Tibial artery (tissue), 4 donors: Measurements from ENCODE around the gene CACNA1D.

ENCODE experiments used
- DNase-seq, 2 donors: peaks; one replicate each; pipeline ENCODE4 v3.0.0-alpha.2; 2019
- H3K27ac ChIP-seq, 2 donors: fragments of 200-600 bp; sonication (generic) in 1 of 2; 1 replicate in 1 of 2; 2 replicates in 1 of 2; pipeline ENCODE4 v1.5.1; 2018 to 2019; ENCODE audit warnings: mild to moderate bottlenecking in 1 of 2
- H3K27me3 ChIP-seq, 2 donors: fragments of 200-600 bp; sonication (generic) in 1 of 2; one replicate each; pipeline versions ENCODE4 v1.5.1 to v1.6.0; 2016 to 2019
- H3K36me3 ChIP-seq, 3 donors: fragments of 200-600 bp; sonication (generic) in 2 of 3; one replicate each; pipeline ENCODE4 v1.5.1; 2016 to 2019; ENCODE audit warnings: mild to moderate bottlenecking in 2 of 3
- H3K4me1 ChIP-seq, 4 donors: fragments of 200-600 bp; sonication (generic) in 2 of 4; 1 replicate in 3 of 4; 2 replicates in 1 of 4; pipeline ENCODE4 v1.5.1; 2016 to 2019
- H3K4me3 ChIP-seq, 2 donors: fragments of 200-600 bp; sonication (generic) in 1 of 2; 1 replicate in 1 of 2; 2 replicates in 1 of 2; pipeline ENCODE4 v1.5.1; 2018 to 2019; ENCODE audit warnings: mild to moderate bottlenecking in 2 of 2
- H3K9me3 ChIP-seq, 3 donors: fragments of 200-600 bp; sonication (generic) in 1 of 3; one replicate each; pipeline ENCODE4 v1.5.1; 2016 to 2019
- intact Hi-C: fragments of 100-400 bp; cut with DNase I; formaldehyde crosslinking; loops from one replicate; pipeline ENCODE4 v1.15.0; 2023; ENCODE audit warnings: low total_unique reads
- TF ChIP-seq, protein P1 (sequence below), 2 experiments: fragments of 200-600 bp in 1 of 2; fragments of 450-650 bp in 1 of 2; IDR thresholded peaks; one replicate each; pipeline ENCODE4 v1.5.1; 2017 to 2019; ENCODE audit warnings: antibody characterized with exemption in 2 of 2, mild to moderate bottlenecking in 1 of 2, moderate library complexity in 1 of 2

The CACNA1D gene

DNA sequence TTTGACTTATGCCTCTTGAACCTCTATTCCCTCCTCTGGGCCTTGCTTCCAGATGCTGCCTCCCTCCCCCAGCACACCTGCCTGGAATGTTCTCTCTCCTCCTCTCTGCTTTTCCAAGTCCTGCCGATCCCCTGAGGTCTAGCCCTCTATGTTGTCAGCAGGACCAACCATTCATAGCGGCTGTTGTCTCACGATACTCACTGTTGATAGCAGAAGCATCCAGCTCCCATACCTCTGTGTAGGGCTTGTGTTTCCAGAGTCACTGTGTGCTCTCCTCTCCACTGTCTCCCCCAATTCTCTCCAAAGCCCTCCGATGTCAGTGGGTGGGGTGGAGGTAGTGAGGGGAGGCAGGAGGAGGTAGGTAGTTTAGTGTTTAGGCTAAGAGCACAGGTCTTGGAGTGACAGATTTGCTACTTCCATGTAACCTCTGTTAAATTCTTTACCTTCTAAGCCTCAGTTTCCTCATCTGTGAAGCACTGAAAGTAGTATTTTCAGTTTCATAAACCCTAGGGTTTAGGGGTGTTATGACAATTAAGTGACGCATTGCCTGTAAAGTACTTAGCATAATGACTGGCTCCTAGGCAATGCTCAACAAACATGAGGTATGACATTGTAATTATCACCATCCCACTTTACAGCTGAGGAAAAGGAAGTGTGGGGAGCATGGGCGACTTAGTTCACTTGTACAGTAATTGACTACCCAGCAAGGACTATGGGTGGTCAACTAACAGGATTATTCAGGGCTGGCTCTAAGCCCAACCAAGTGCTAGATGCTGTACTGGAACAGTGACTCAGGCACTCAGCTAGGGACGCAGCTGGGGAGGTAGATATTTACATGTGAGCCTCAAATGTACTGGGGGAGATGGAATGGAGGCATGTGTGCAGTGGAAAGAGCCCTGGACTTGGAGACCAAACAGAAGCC is 122.8 kb downstream of the CACNA1D start:
- DNase-seq = no peak
- no peaks in the 10 kb centered on the region for H3K4me1 ChIP-seq
- intact Hi-C loops = no loop called here
- TF ChIP-seq, protein P1, sequence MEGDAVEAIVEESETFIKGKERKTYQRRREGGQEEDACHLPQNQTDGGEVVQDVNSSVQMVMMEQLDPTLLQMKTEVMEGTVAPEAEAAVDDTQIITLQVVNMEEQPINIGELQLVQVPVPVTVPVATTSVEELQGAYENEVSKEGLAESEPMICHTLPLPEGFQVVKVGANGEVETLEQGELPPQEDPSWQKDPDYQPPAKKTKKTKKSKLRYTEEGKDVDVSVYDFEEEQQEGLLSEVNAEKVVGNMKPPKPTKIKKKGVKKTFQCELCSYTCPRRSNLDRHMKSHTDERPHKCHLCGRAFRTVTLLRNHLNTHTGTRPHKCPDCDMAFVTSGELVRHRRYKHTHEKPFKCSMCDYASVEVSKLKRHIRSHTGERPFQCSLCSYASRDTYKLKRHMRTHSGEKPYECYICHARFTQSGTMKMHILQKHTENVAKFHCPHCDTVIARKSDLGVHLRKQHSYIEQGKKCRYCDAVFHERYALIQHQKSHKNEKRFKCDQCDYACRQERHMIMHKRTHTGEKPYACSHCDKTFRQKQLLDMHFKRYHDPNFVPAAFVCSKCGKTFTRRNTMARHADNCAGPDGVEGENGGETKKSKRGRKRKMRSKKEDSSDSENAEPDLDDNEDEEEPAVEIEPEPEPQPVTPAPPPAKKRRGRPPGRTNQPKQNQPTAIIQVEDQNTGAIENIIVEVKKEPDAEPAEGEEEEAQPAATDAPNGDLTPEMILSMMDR (IDR thresholded peaks at IDR 0.05) = no peak
- H3K27ac ChIP-seq = no peak overlapping the region
- peaks cover 0 to 7% of the 10 kb centered on the region in 2 donors for H3K27me3 ChIP-seq
- H3K4me3 ChIP-seq = no peak overlapping the region
- no peaks in the 10 kb centered on the region for H3K36me3 ChIP-seq
- H3K9me3 ChIP-seq = no peaks in the 10 kb centered on the region

DNA sequence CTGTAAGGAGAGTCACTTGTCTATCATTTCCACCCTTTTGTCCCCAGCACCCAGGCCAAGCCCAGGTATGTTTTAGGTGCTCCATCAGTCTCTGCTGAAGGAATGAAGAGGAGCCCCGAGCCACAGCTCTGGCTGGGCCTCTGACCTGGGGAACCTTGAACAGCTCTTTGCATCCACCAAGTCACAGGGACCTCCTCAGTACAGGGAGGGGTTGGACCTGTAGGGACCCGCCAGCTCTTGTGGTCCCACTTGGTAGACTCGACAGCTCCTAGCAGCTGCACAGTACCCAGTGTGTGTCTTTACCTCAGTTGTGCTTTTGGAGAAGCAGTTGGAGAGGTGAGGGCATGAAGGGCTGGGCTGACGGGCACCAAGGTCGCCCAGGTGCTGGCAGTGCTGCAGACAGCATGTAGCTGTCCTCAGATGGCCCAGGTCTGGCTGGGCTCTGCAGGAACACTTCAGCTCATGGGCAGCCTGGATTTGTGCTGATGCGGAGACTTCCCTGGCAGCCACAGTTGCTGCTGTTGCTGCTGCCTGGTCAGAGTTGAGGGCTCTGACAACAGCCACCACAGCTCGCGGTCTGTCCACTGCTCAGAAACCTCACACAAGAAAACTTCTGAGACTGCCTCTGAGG is 123.6 kb downstream of the CACNA1D start:
- no peak for DNase-seq
- Histone ChIP-seq H3K27me3 (peaks cover 0 to 7% of the 10 kb centered on the region in 2 donors), H3K4me1 (no peaks in the 10 kb centered on the region), H3K9me3 (no peaks in the 10 kb centered on the region), H3K36me3 (no peaks in the 10 kb centered on the region), H3K27ac (no peak overlapping the region), H3K4me3 (no peak overlapping the region)
- TF ChIP-seq, protein P1 (IDR thresholded peaks at IDR 0.05) = no peak
- intact Hi-C loops = no loop called here

DNA sequence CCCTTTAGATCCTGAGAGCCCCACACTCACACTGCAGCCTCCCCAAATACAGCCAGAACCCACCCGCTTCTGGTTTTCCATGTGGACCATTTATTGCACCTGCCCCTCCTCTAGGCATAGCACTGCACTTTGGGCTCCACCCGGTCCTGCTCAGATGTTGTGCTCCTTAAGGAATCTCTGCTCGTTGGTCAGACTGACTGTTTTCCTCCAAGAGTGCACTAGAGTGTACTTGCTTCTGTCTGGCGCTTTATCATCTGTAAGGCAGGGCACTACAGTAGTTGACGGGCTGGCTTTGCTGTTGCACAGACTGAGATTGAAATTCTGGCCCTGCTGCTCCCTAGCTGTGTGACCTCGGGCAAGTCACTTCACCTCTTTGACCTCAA is 124.1 kb downstream of the CACNA1D start:
- Histone ChIP-seq H3K27ac (no peak overlapping the region), H3K36me3 (no peaks in the 10 kb centered on the region), H3K27me3 (peaks cover 0 to 7% of the 10 kb centered on the region in 2 donors), H3K9me3 (no peaks in the 10 kb centered on the region), H3K4me1 (no peaks in the 10 kb centered on the region), H3K4me3 (no peak overlapping the region)
- DNase-seq = no peak
- TF ChIP-seq, protein P1 (IDR thresholded peaks at IDR 0.05) = no peak
- intact Hi-C loops = no loop called here

DNA sequence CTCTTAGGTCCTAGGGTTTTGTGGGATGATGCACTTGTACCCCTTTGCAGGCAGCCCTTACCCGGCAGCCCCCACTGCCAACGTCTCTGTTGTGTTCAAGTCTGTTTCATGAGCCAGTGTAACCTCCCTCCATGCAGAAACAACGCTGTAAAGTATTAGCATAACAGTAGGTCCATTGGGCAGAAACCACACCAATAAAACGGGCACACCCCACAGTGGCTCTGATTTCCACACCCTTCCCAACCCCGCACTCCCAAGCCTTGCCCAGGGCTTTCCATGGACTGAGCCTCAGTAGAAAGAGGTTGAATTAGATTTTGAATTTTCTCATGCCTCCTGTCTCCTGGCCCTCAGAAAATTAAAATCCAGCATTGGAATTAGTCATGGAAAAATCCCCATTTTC is 124.5 kb downstream of the CACNA1D start:
- intact Hi-C loops = no loop called here
- TF ChIP-seq, protein P1 (IDR thresholded peaks at IDR 0.05) = no peak
- Histone ChIP-seq H3K27me3 (peaks cover 0 to 7% of the 10 kb centered on the region in 2 donors), H3K27ac (no peak overlapping the region), H3K4me1 (no peaks in the 10 kb centered on the region), H3K4me3 (no peak overlapping the region), H3K9me3 (no peaks in the 10 kb centered on the region), H3K36me3 (no peaks in the 10 kb centered on the region)
- no peak for DNase-seq

DNA sequence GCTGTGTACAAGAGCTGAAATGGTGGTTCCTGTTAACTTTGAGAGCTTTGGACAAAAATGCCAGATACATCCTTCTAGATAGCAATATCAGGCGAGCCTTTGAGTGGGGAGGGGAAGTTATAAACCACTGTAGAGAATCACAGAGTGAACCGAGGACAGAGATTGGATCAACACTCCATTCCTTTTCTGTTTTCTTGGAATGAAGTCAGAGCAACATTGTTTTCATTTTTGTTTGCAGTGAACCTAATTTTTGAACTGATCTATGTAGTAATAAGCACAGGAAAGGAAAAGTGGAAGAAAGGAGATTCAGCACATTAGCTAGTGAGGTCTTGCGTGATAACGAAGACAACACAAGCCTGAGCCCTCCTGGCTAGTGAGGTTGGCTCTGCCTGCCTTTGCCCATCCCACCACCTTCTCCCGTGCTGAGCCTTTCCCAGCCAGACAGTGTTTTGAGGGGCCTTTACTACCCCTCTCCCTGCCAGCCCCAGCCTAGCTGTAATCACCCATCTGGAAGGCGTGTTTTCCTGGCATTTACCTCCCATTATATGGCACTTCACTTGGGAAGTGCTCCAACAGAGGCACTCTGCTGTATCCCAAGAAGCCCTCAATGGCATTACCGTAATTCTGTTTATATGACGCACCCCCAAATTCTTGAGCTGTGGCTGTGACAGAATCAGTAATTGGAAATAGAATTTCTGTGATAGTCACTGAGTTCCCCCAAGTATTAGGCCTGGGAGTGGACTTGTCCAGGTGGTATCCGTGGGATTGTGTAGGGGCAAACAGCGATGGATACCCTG is 129.8 kb downstream of the CACNA1D start:
- Histone ChIP-seq H3K27me3 (peaks cover 0 to 6% of the 10 kb centered on the region in 2 donors), H3K36me3 (no peaks in the 10 kb centered on the region)
- intact Hi-C loops = no loop called here

More for the DNA sequence above, 129.8 kb downstream of the CACNA1D start:
- no peak for DNase-seq
- TF ChIP-seq, protein P1 (IDR thresholded peaks at IDR 0.05) = no peak
- H3K4me1 ChIP-seq = no peaks in the 10 kb centered on the region
- H3K27ac ChIP-seq = no peak overlapping the region
- no peaks in the 10 kb centered on the region for H3K9me3 ChIP-seq
- no peak overlapping the region for H3K4me3 ChIP-seq
